H1 (cell line): ENCODE data around the gene ENPP7. TPM values are rescaled to one million over a fixed set of nuclear protein-coding genes. Genes with fewer than 3 reads are reported as not detected.

Experiments used
- CTCF ChIA-PET: fragments of 300-600 bp; sonication (Branson Sonifier 250); formaldehyde crosslinking; loops from one replicate; lab custom pipeline; 2021; ENCODE audit not compliant: partially characterized antibody; lab: Charles Lee
- POLR2A ChIA-PET: fragments of 300-600 bp; sonication (Branson Sonifier 250); formaldehyde crosslinking; loops from one replicate; lab custom pipeline; 2021; ENCODE audit warnings: inconsistent platforms; ENCODE audit not compliant: partially characterized antibody; lab: Charles Lee
- DNase-seq, 2 experiments: peaks; one replicate each; pipeline versions ENCODE4 v3.0.0 to v3.0.0-alpha.2; 2010 to 2022; ENCODE audit warnings: low spot score in 2 of 2, low read depth in 1 of 2, mixed read lengths in 1 of 2
- FAIRE-seq: peaks from 2 replicates; lab custom pipeline; 2011; peaks lifted over from hg19 to GRCh38; lab: Jason Lieb, UNC
- H2AFZ ChIP-seq: 2 replicates; pipeline ENCODE4 v1.8.1; 2012; ENCODE audit warnings: low read length, inconsistent platforms
- H2AK5ac ChIP-seq: 2 replicates; pipeline ENCODE4 v1.6.1; 2013; ENCODE audit warnings: low read depth, low read length
- H2BK120ac ChIP-seq: replicated peaks from 2 replicates; pipeline ENCODE3; 2013; ENCODE audit warnings: low read depth, low read length, inconsistent platforms
- H2BK12ac ChIP-seq: 2 replicates; pipeline ENCODE4 v1.6.1; 2013; ENCODE audit warnings: low read depth, low read length
- H2BK15ac ChIP-seq: 2 replicates; pipeline ENCODE4 v1.6.1; 2013; ENCODE audit warnings: low read length
- H2BK20ac ChIP-seq: 2 replicates; pipeline ENCODE4 v1.6.1; 2013; ENCODE audit warnings: low read length
- H2BK5ac ChIP-seq: 2 replicates; pipeline ENCODE4 v1.6.1; 2013; ENCODE audit warnings: low read depth, low read length
- H3K14ac ChIP-seq: 2 replicates; pipeline ENCODE4 v1.6.1; 2013; ENCODE audit warnings: inconsistent platforms; ENCODE audit not compliant: insufficient read length
- H3K18ac ChIP-seq: 2 replicates; pipeline ENCODE4 v1.6.1; 2013; ENCODE audit warnings: low read length; ENCODE audit errors: extremely low read depth
- H3K23ac ChIP-seq: 2 replicates; pipeline ENCODE4 v1.6.1; 2013; ENCODE audit warnings: inconsistent platforms; ENCODE audit not compliant: insufficient read length
- H3K23me2 ChIP-seq: 2 replicates; pipeline ENCODE4 v1.6.1; 2013; ENCODE audit warnings: low read depth, low read length
- H3K27ac ChIP-seq: 2 replicates; pipeline ENCODE4 v1.6.1; 2011; ENCODE audit warnings: low read depth, low read length, inconsistent platforms
- H3K27me3 ChIP-seq, 4 experiments: replicated peaks in 1 of 4; 1 replicate in 1 of 4; 2 replicates in 3 of 4; pipeline versions ENCODE4 v1.6.1 to v1.8.1; 2011 to 2013; ENCODE audit warnings: low read length in 3 of 4, mild to moderate bottlenecking in 3 of 4, inconsistent platforms in 2 of 4, mixed read lengths in 2 of 4, moderate library complexity in 1 of 4; ENCODE audit not compliant: control insufficient read depth in 3 of 4, insufficient read depth in 3 of 4; ENCODE audit errors: extremely low read depth in 1 of 4
- H3K36me3 ChIP-seq, 4 experiments: 2 replicates each; pipeline versions ENCODE4 v1.6.1 to v1.8.1; 2011 to 2013; ENCODE audit warnings: mild to moderate bottlenecking in 4 of 4, low read length in 3 of 4, moderate library complexity in 2 of 4, control low read depth in 1 of 4, inconsistent platforms in 1 of 4; ENCODE audit not compliant: insufficient read depth in 4 of 4, control insufficient read depth in 2 of 4
- H3K4ac ChIP-seq: replicated peaks from 2 replicates; pipeline ENCODE3; 2013; ENCODE audit warnings: low read length, low read depth, mixed read lengths, inconsistent platforms; ENCODE audit not compliant: insufficient read length
- H3K4me1 ChIP-seq, 4 experiments: replicated peaks in 1 of 4; 1 replicate in 1 of 4; 2 replicates in 3 of 4; pipeline versions ENCODE4 v1.6.1 to v1.8.1; 2011 to 2013; ENCODE audit warnings: low read length in 3 of 4, inconsistent platforms in 2 of 4, mixed read lengths in 1 of 4; ENCODE audit not compliant: insufficient read depth in 4 of 4, control insufficient read depth in 3 of 4
- H3K4me2 ChIP-seq, 2 experiments: 2 replicates each; pipeline versions ENCODE4 v1.6.1 to v1.8.1; 2011 to 2013; ENCODE audit warnings: low read depth in 2 of 2, low read length in 2 of 2, control low read depth in 1 of 2, inconsistent platforms in 1 of 2, mild to moderate bottlenecking in 1 of 2; ENCODE audit not compliant: insufficient read depth in 1 of 2
- H3K4me3 ChIP-seq, 4 experiments: fragments of 200-600, 300-600 bp in 1 of 4; sonication (generic), shearing (Covaris generic), sonication (Bioruptor Twin) in 1 of 4; 2 replicates each; pipeline versions ENCODE4 v1.5.1 to v1.8.1; 2011 to 2016; ENCODE audit warnings: low read length in 4 of 4, low read depth in 3 of 4, control low read depth in 2 of 4, inconsistent platforms in 2 of 4, mild to moderate bottlenecking in 2 of 4, mixed read lengths in 1 of 4, moderate library complexity in 1 of 4; ENCODE audit not compliant: insufficient read depth in 2 of 4; ENCODE audit errors: extremely low read depth in 1 of 4
- H3K56ac ChIP-seq: replicated peaks from 2 replicates; pipeline ENCODE3; 2013; ENCODE audit warnings: low read depth, mild to moderate bottlenecking, mixed read lengths, low read length, inconsistent platforms; ENCODE audit not compliant: insufficient read length
- H3K79me1 ChIP-seq: 2 replicates; pipeline ENCODE4 v1.6.1; 2013; ENCODE audit warnings: low read depth, low read length, control low read depth
- H3K79me2 ChIP-seq, 2 experiments: 2 replicates each; pipeline versions ENCODE4 v1.6.1 to v1.8.1; 2012 to 2013; ENCODE audit warnings: low read length in 2 of 2, mild to moderate bottlenecking in 2 of 2, inconsistent platforms in 1 of 2; ENCODE audit not compliant: insufficient read depth in 2 of 2, control insufficient read depth in 1 of 2
- H3K9ac ChIP-seq, 4 experiments: replicated peaks in 1 of 4; 1 replicate in 1 of 4; 2 replicates in 3 of 4; pipeline versions ENCODE4 v1.6.1 to v1.8.1; 2011 to 2013; ENCODE audit warnings: low read depth in 3 of 4, low read length in 3 of 4, control low read depth in 2 of 4, mild to moderate bottlenecking in 2 of 4, moderate library complexity in 2 of 4, inconsistent platforms in 1 of 4; ENCODE audit errors: extremely low read depth in 1 of 4
- H3K9me3 ChIP-seq, 2 experiments: 2 replicates each; pipeline versions ENCODE4 v1.6.1 to v1.8.1; 2012 to 2013; ENCODE audit warnings: mild to moderate bottlenecking in 2 of 2, moderate library complexity in 2 of 2, control low read depth in 1 of 2, inconsistent platforms in 1 of 2, low read depth in 1 of 2, low read length in 1 of 2, mixed read lengths in 1 of 2; ENCODE audit not compliant: insufficient read depth in 2 of 2
- H4K20me1 ChIP-seq, 2 experiments: replicated peaks in 1 of 2; 2 replicates each; pipeline versions ENCODE3 to v1.8.1; 2011 to 2013; ENCODE audit warnings: inconsistent platforms in 2 of 2, low read length in 2 of 2, mild to moderate bottlenecking in 1 of 2; ENCODE audit not compliant: insufficient read depth in 2 of 2, control insufficient read depth in 1 of 2
- H4K5ac ChIP-seq: 2 replicates; pipeline ENCODE4 v1.6.1; 2013; ENCODE audit warnings: low read length, low read depth, mixed read lengths, inconsistent platforms; ENCODE audit not compliant: insufficient read length
- H4K8ac ChIP-seq: 2 replicates; pipeline ENCODE4 v1.8.0; 2013; ENCODE audit warnings: mild to moderate bottlenecking, moderate library complexity, low read length, inconsistent platforms; ENCODE audit not compliant: insufficient read depth; ENCODE audit errors: extremely low read depth
- H4K91ac ChIP-seq: replicated peaks from 2 replicates; pipeline ENCODE3; 2013; ENCODE audit warnings: low read length, mixed read lengths, inconsistent platforms; ENCODE audit not compliant: insufficient read length
- ASH2L ChIP-seq: fragments of 200-600, 300-600 bp; sonication (generic); IDR thresholded peaks from one replicate; pipeline ENCODE4 v1.7.1; 2017; ENCODE audit warnings: low read length
- BRCA1 ChIP-seq: IDR thresholded peaks from 2 replicates; pipeline ENCODE4 v1.6.1; 2012; ENCODE audit warnings: low read depth, low read length, improper control_type of control experiment
- CEBPB ChIP-seq: IDR thresholded peaks from 2 replicates; pipeline ENCODE4 v1.6.1; 2012; ENCODE audit warnings: low read depth, low read length
- HDAC2 ChIP-seq, 2 experiments: fragments of 300-600 bp in 1 of 2; sonication (generic) in 1 of 2; IDR thresholded peaks; 2 replicates each; pipeline ENCODE4 v1.6.1; 2011 to 2012; ENCODE audit warnings: low read depth in 2 of 2, low read length in 2 of 2, mild to moderate bottlenecking in 2 of 2, moderate library complexity in 2 of 2, borderline replicate concordance in 1 of 2, inconsistent platforms in 1 of 2
- HDAC6 ChIP-seq: IDR thresholded peaks from one replicate; pipeline ENCODE4 v1.7.1; 2012; ENCODE audit warnings: low read depth, mild to moderate bottlenecking, inconsistent platforms, low read length, moderate library complexity
- JUND ChIP-seq: IDR thresholded peaks from 2 replicates; pipeline ENCODE4 v1.6.1; 2011; ENCODE audit warnings: mild to moderate bottlenecking, improper control_type of control experiment, low read length
- KDM4A ChIP-seq: IDR thresholded peaks from one replicate; pipeline ENCODE4 v1.7.1; 2012; ENCODE audit warnings: low read depth, mild to moderate bottlenecking, moderate library complexity, low read length, inconsistent platforms; ENCODE audit not compliant: severe bottlenecking
- KDM5A ChIP-seq: fragments of 200-600 bp; IDR thresholded peaks from 2 replicates; pipeline ENCODE4 v1.7.1; 2012; ENCODE audit warnings: mild to moderate bottlenecking, low read length, inconsistent platforms, mixed read lengths
- NANOG ChIP-seq: IDR thresholded peaks from 2 replicates; pipeline ENCODE4 v1.6.1; 2011; ENCODE audit warnings: low read length, low read depth, mild to moderate bottlenecking, inconsistent platforms; ENCODE audit not compliant: insufficient read depth, poor library complexity, severe bottlenecking
- RBBP5 ChIP-seq: IDR thresholded peaks from 2 replicates; pipeline ENCODE4 v1.7.1; 2012; ENCODE audit warnings: low read depth, mild to moderate bottlenecking, inconsistent platforms, low read length, moderate library complexity, borderline replicate concordance
- SIRT6 ChIP-seq: IDR thresholded peaks from one replicate; pipeline ENCODE4 v1.7.1; 2012; ENCODE audit warnings: low read length, inconsistent platforms
- SP4 ChIP-seq: IDR thresholded peaks from 2 replicates; pipeline ENCODE4 v1.6.1; 2012; ENCODE audit warnings: low read length, inconsistent platforms
- SRF ChIP-seq: IDR thresholded peaks from 2 replicates; pipeline ENCODE4 v1.6.1; 2011; ENCODE audit warnings: mild to moderate bottlenecking, low read depth, low read length, moderate library complexity
- TCF12 ChIP-seq: IDR thresholded peaks from 2 replicates; pipeline ENCODE4 v1.6.1; 2011; ENCODE audit warnings: low read depth, mild to moderate bottlenecking, low read length
- TEAD4 ChIP-seq: IDR thresholded peaks from 2 replicates; pipeline ENCODE4 v1.6.1; 2012; ENCODE audit warnings: low read depth, low read length, inconsistent platforms, mixed read lengths
- WGBS, 2 experiments: shearing (Covaris generic) in 1 of 2; methylation state at CpG; one replicate each; pipeline versions ENCODE4 v1.1.6 to v1.1.7; 2013 to 2015; ENCODE audit warnings: low lambda C conversion rate in 2 of 2, mixed read lengths in 2 of 2, inconsistent platforms in 1 of 2, low coverage in 1 of 2, missing lambda C conversion rate in 1 of 2; ENCODE audit not compliant: insufficient replicate concordance in 2 of 2, insufficient coverage in 1 of 2, insufficient read length in 1 of 2; ENCODE audit errors: extremely low coverage in 1 of 2, missing lambda C conversion rate in 1 of 2; 5-methylcytosine and 5-hydroxymethylcytosine counted together
- polyA plus RNA-seq, 7 experiments: library from polyadenylated mRNA; depleted of rRNA in 3 of 7; stranded (reverse) in 5 of 7; unstranded in 2 of 7; fragments of >200 nt in 5 of 7; fragments of 200-250 nt in 2 of 7; gene quantifications; 1 replicate in 5 of 7; 2 replicates in 1 of 7; 4 replicates in 1 of 7; pipeline versions ENCODE4 v1.2.1 to v1.2.3, GENCODE V29; 2011 to 2013; ENCODE audit warnings: missing spikeins in 2 of 7, mixed read lengths in 2 of 7
- total RNA-seq: library from RNA; stranded (reverse); fragmentation: NEBNext Ultra II Directional; extraction: Animal tissue kit (Norgen Biotek cat#: 25700); gene quantifications from 2 replicates; pipeline ENCODE4 v1.2.1, GENCODE V29; 2021

Gene ENPP7
- total and polyA plus RNA-seq, 2 of the 8 experiments (the other 6 are each of a cell fraction or from before 2014, with no cell fraction given): not detected

DNA sequence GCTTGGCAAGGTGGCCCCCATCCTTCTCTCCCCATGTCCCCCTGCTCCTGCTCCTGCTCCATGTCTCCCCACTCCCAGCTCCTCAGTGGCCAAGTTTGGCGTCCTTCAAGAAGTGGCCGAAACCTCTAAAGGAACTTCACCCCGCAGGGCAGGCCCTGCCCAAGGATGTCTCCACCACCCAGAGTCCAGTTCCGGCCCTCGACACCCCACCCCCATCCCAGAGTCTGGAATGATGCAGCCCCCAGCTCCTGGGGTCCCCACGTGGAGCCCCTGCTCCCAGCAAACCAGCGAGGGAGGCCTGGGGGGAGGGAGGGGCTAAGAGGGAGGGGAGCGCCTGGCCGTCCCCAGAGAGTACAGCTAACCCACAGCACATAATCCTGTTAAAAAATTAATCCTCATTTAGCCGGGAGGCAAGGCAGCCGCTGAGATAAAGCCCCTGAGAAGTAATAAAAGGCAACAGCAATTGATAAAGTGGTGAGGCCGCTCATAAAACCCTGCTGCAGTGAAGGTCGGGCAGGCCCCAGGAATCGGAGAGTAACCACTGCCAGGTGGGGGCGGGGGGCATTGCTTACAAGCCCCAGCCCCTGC is 9.9 kb upstream of the ENPP7 start:
- Histone ChIP-seq H3K79me2 (no peaks in the 10 kb centered on the region), H3K36me3 (no peaks in the 10 kb centered on the region), H2AK5ac (no peak overlapping the region), H4K20me1 (peaks cover 0 to 2% of the 10 kb centered on the region in 2 experiments), H3K4ac (no peak overlapping the region), H2BK12ac (no peak overlapping the region), H3K4me3 (no peak overlapping the region), H4K8ac (no peak overlapping the region), H3K18ac (no peak overlapping the region), H2BK20ac (no peak overlapping the region), H4K91ac (no peak overlapping the region), H2BK120ac (no peak overlapping the region), H3K4me1 (peaks cover 0 to 3% (median under 1%) of the 10 kb centered on the region in 4 experiments; a peak in 1 of 7 replicates), H3K23me2 (no peaks in the 10 kb centered on the region), H3K23ac (no peak overlapping the region), H3K9me3 (no peaks in the 10 kb centered on the region; a peak in 1 of 4 replicates), H2AFZ (no peak overlapping the region), H3K79me1 (no peaks in the 10 kb centered on the region), H3K4me2 (no peak overlapping the region), H2BK5ac (no peak overlapping the region), H3K14ac (no peak overlapping the region), H3K9ac (no peak overlapping the region), H2BK15ac (no peak overlapping the region), H4K5ac (no peak overlapping the region), H3K27me3 (no peaks in the 10 kb centered on the region; a peak in 1 of 7 replicates), H3K56ac (no peak overlapping the region), H3K27ac (no peak overlapping the region)
- 76% methylated on average over 9 of the region's 15 CpGs; no CpG with 5 or more reads in 1 of the 2 experiments for WGBS, 2 experiments
- no peak for FAIRE-seq
- no peak for TF ChIP-seq TEAD4
- TF ChIP-seq KDM5A: no peak
- TF ChIP-seq TCF12: no peak
- TF ChIP-seq KDM4A: no peak
- no peak for TF ChIP-seq HDAC2 (IDR thresholded peaks at IDR 0.05; ENCODE audit: borderline replicate concordance in 1 of 2, low read depth in 2 of 2, low read length in 2 of 2)
- no peak for TF ChIP-seq HDAC6
- no peak for TF ChIP-seq RBBP5
- no peak for TF ChIP-seq SRF
- no peak for TF ChIP-seq ASH2L
- TF ChIP-seq CEBPB: no peak
- TF ChIP-seq SIRT6: no peak
- TF ChIP-seq NANOG: no peak
- TF ChIP-seq BRCA1: no peak
- no peak for TF ChIP-seq JUND
- no peak for TF ChIP-seq SP4
- ChIA-PET CTCF (interaction anchor here (1.1 to 1.9 kb wide), 4 partner anchors 8 to 533 kb away, joined by 3 to 7 read pairs (median 3); partner anchors contain the start of gene RBFOX3), POLR2A (interaction anchor here (1.8 kb wide), 1 partner anchor 68 kb away, joined by 5 read pairs; no protein-coding TSS in a partner anchor)
- no peak for DNase-seq
